ENCODE results near the gene NPAS1.
A peak's percentile ranks its signal among the peaks of the same experiment; 100 is the strongest.

NPAS1 gene

DNA sequence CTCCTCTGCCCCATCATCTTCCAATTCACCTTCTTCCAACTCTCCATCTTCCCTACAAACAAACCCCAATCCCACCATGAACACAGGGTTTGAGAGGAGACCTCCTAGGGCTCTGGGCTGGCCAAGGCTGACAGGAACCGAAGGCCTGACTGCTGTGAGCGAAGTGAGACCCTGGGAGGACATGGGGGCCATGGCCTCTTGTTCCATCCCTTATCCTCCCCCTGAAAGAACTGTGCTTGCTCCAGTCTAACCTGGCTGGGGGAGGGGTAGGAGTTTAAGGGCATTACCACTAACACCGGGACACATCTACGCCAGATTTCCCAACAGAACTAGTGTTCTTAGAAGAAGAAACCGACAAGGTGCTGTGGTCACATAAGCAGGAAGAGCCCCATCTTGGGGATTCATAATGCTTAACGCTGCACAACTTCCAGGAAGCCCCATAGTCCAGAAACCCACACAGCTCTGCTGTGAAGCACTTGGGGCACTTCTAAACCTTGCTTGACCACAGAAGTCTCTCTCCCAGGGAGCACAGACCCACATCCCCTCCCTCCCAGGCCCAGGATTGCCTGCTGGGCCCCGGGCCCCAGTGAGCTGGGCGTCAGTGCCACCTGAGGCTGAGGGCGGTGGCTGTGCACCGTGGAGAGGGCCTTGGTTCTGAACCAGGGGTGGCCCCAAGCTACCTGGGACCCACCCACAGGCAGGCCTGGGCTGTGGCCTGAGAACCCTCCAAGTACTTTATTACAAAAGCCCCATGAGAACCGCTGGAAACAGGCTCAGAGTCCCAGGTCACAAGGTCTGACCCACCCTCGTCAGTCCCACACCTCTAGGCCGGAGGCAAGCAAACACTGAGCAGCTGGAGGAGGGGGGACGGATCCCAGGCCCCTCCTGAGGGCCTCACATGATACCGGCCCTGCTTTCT, 75.2 kb downstream of the NPAS1 start:
- 91% methylated on average over 15 of the region's 15 CpGs for WGBS
- Histone ChIP-seq H3K4me3 (ENCODE audit: insufficient read depth in 1 of 2, low read depth in 1 of 2, low read length in 2 of 2) (no peak overlapping the region), H3K36me3 (ENCODE audit: control insufficient read depth in 1 of 2, insufficient read depth in 2 of 2, low read depth in 1 of 2, low read length in 2 of 2) (peaks cover 31 to 58% of the 10 kb centered on the region in 2 experiments), H2BK120ac (ENCODE audit: low read depth, low read length) (no peak overlapping the region), H3K14ac (ENCODE audit: low read length in 2 of 2) (no peak overlapping the region), H2BK12ac (ENCODE audit: low read length in 2 of 2) (no peak overlapping the region), H3K9me3 (ENCODE audit: control insufficient read depth, low read length) (no peaks in the 10 kb centered on the region), H4K8ac (ENCODE audit: low read length) (peak overlapping the region; percentile 8), H3K27ac (ENCODE audit: low read length, poor library complexity, severe bottlenecking) (no peak overlapping the region), H4K91ac (ENCODE audit: low read length) (peak overlapping the region; percentile 61), H3K9ac (ENCODE audit: low read length) (peak overlapping the region; percentile 58), H2AFZ (ENCODE audit: low read depth, low read length) (no peak overlapping the region), H3K4me1 (ENCODE audit: control insufficient read depth, insufficient read depth, low read depth, low read length) (peaks cover 29% of the 10 kb centered on the region), H3K18ac (ENCODE audit: low read depth in 1 of 2, low read length in 2 of 2) (peak overlapping the region in 1 of 2 experiments; percentile 22), H3K79me1 (replicated peaks; ENCODE audit: low read length, poor library complexity, severe bottlenecking) (peaks cover 53% of the 10 kb centered on the region), H3K23ac (ENCODE audit: low read length in 2 of 2) (no peak overlapping the region), H2BK15ac (ENCODE audit: low read depth, poor library complexity, severe bottlenecking) (peak overlapping the region; percentile 29), H3K4ac (ENCODE audit: low read depth in 1 of 2, low read length in 2 of 2) (no peak overlapping the region), H3K27me3 (ENCODE audit: control insufficient read depth in 1 of 2, insufficient read depth in 1 of 2, low read length in 2 of 2) (no peaks in the 10 kb centered on the region), H2BK5ac (ENCODE audit: low read depth, low read length, poor library complexity, severe bottlenecking) (no peak overlapping the region), H2AK5ac (ENCODE audit: low read length, severe bottlenecking) (no peak overlapping the region), H3K4me2 (ENCODE audit: low read length, poor library complexity, severe bottlenecking) (no peak overlapping the region)
- DNase-seq, result no peak

Measured in mesenchymal stem cell (in vitro differentiated cells and primary cell).